GM12878 (cell line): ENCODE results near the gene ARMC6. TPM values are rescaled to one million over a fixed set of nuclear protein-coding genes. Genes with fewer than 3 reads are reported as not detected.

Source experiments
- ATAC-seq: fragments of 200-7000 bp; cut with Tn5 transposase; 3 replicates; pipeline ENCODE4 v1.9.1; 2020; ENCODE audit warnings: mild to moderate bottlenecking, moderate library complexity
- BruUV-seq: library from RNA; stranded (reverse); fragments of 400-500 nt; replicated peaks from 2 replicates; lab custom pipeline; 2021; lab: Mats Ljungman, UMichigan
- CTCF ChIA-PET: fragments of 300-600 bp; sonication (Branson Sonifier 250); formaldehyde crosslinking; extraction: SDS; loops from one replicate; lab custom pipeline; 2021; ENCODE audit warnings: inconsistent platforms; lab: Yijun Ruan, JAX
- POLR2A ChIA-PET: fragments of 350-600 bp; formaldehyde crosslinking; extraction: SDS; loops from one replicate; lab custom pipeline; 2021; ENCODE audit warnings: inconsistent platforms; lab: Charles Lee
- RAD21 ChIA-PET: fragments of 300-600 bp; sonication (Branson Sonifier 250); formaldehyde crosslinking; loops from one replicate; lab custom pipeline; 2023; ENCODE audit warnings: antibody characterized with exemption; ENCODE audit not compliant: unreplicated experiment; lab: Charles Lee
- SMC1A ChIA-PET: fragments of 300-600 bp; sonication (Branson Sonifier 250); formaldehyde crosslinking; loops from one replicate; lab custom pipeline; 2023; ENCODE audit not compliant: unreplicated experiment, uncharacterized antibody; lab: Charles Lee
- DNase-seq: peaks from one replicate; pipeline ENCODE4 v3.0.0-alpha.2; 2011; ENCODE audit warnings: low read depth, low spot score
- FAIRE-seq: peaks from 3 replicates; lab custom pipeline; 2011; peaks lifted over from hg19 to GRCh38; lab: Jason Lieb, UNC
- H2AFZ ChIP-seq: 2 replicates; pipeline ENCODE4 v1.6.0; 2011; ENCODE audit warnings: low read depth, low read length, control low read depth; ENCODE audit not compliant: control insufficient read depth
- H3K27ac ChIP-seq: 2 replicates; pipeline ENCODE4 v1.5.1; 2011; ENCODE audit warnings: control low read depth; ENCODE audit not compliant: control insufficient read depth, insufficient read depth
- H3K27me3 ChIP-seq, 2 experiments: replicated peaks in 1 of 2; 2 replicates each; pipeline versions ENCODE4 v1.6.0 to v1.6.1; 2011; ENCODE audit warnings: low read length in 1 of 2; ENCODE audit not compliant: control insufficient read depth in 2 of 2, insufficient read depth in 2 of 2
- H3K36me3 ChIP-seq, 2 experiments: 2 replicates each; pipeline ENCODE4 v1.5.1; 2011; ENCODE audit warnings: low read length in 1 of 2; ENCODE audit not compliant: control insufficient read depth in 2 of 2, insufficient read depth in 2 of 2
- H3K4me1 ChIP-seq: 2 replicates; pipeline ENCODE4 v1.6.1; 2011; ENCODE audit warnings: mild to moderate bottlenecking, low read length, moderate library complexity, mixed read lengths; ENCODE audit not compliant: control insufficient read depth, insufficient read depth
- H3K4me2 ChIP-seq: 2 replicates; pipeline ENCODE4 v1.6.0; 2011; ENCODE audit warnings: control low read depth; ENCODE audit not compliant: control insufficient read depth, insufficient read depth
- H3K4me3 ChIP-seq: fragments of 200-600 bp; sonication (generic); 2 replicates; pipeline ENCODE4 v1.5.1; 2016
- H3K79me2 ChIP-seq: 2 replicates; pipeline ENCODE4 v1.6.0; 2011; ENCODE audit warnings: low read length; ENCODE audit not compliant: control insufficient read depth, insufficient read depth
- H3K9ac ChIP-seq: 2 replicates; pipeline ENCODE4 v1.8.0; 2011; ENCODE audit warnings: low read length, control low read depth, mixed read lengths; ENCODE audit not compliant: control insufficient read depth, insufficient read depth
- H3K9me3 ChIP-seq: replicated peaks from 3 replicates; pipeline ENCODE4 v1.5.1; 2011; ENCODE audit warnings: mild to moderate bottlenecking, low read length; ENCODE audit not compliant: control insufficient read depth, insufficient read depth
- H4K20me1 ChIP-seq: 2 replicates; pipeline ENCODE4 v1.6.0; 2011; ENCODE audit not compliant: control insufficient read depth, insufficient read depth
- GATAD2B ChIP-seq: fragments of 450-650 bp; conservative IDR thresholded peaks from 2 replicates; pipeline ENCODE4 v1.6.1; 2017; ENCODE audit warnings: low read depth, mild to moderate bottlenecking, moderate library complexity
- RBBP5 ChIP-seq: fragments of 200-600 bp; sonication (generic); conservative IDR thresholded peaks from 2 replicates; pipeline ENCODE4 v1.6.1; 2016
- ZNF207 ChIP-seq: fragments of 450-650 bp; IDR thresholded peaks from 2 replicates; pipeline ENCODE4 v1.6.1; 2014; ENCODE audit warnings: antibody characterized with exemption, mild to moderate bottlenecking, borderline replicate concordance
- WGBS: methylation state at CpG from one replicate; pipeline ENCODE4 v1.1.6; 2016; ENCODE audit warnings: low lambda C conversion rate; ENCODE audit not compliant: insufficient replicate concordance, insufficient coverage; ENCODE audit errors: missing lambda C conversion rate; 5-methylcytosine and 5-hydroxymethylcytosine counted together
- in situ Hi-C: fragments of 300-500 bp; cut with MboI; formaldehyde crosslinking; loops from 9 replicates; pipeline ENCODE4 v1.14.3; 2018; ENCODE audit warnings: mixed read lengths
- intact Hi-C: fragments of 100-400 bp; cut with micrococcal nuclease; formaldehyde crosslinking; loops from one replicate; pipeline ENCODE4 v1.14.2; 2022; ENCODE audit not compliant: unreplicated experiment
- polyA plus RNA-seq, 11 experiments: library from polyadenylated mRNA; depleted of rRNA in 4 of 11; unstranded in 6 of 11; stranded (reverse) in 5 of 11; fragments of >200 nt; fragmentation: Nextera tagmentation in 4 of 11; fragmentation: Illumina TruSeq in 1 of 11; extraction: Ambion mirVana in 4 of 11; extraction: Trizol in 1 of 11; gene quantifications; 1 replicate in 1 of 11; 2 replicates in 10 of 11; pipeline versions ENCODE4 v1.2.1 to v1.2.3, GENCODE V29; 2011 to 2016; ENCODE audit warnings: inconsistent platforms in 2 of 11, missing spikeins in 2 of 11, low read depth in 1 of 11
- total RNA-seq, 4 experiments: library from RNA; depleted of rRNA in 3 of 4; stranded (reverse); fragments of >200 nt in 3 of 4; fragmentation: Illumina TruSeq in 1 of 4; extraction: Trizol in 1 of 4; gene quantifications; 2 replicates each; pipeline versions ENCODE4 v1.2.1 to v1.2.3, GENCODE V29; 2013 to 2021
- TF ChIP-seq, protein P1 (sequence below): fragments of 450-650 bp; IDR thresholded peaks from 2 replicates; pipeline ENCODE4 v1.6.1; 2018; ENCODE audit warnings: mild to moderate bottlenecking, low read depth, moderate library complexity; ENCODE audit not compliant: partially characterized antibody
- TF ChIP-seq, protein P2 (sequence below): IDR thresholded peaks from 2 replicates; pipeline ENCODE4 v1.6.1; 2011; ENCODE audit warnings: mild to moderate bottlenecking, low read depth, low read length, moderate library complexity; ENCODE audit not compliant: insufficient replicate concordance

Gene ARMC6
- total and polyA plus RNA-seq, 10 of the 15 experiments (the other 5 are each of a cell fraction or from before 2014, with no cell fraction given) = 1.1 to 64.4 (median 41.6) TPM

DNA sequence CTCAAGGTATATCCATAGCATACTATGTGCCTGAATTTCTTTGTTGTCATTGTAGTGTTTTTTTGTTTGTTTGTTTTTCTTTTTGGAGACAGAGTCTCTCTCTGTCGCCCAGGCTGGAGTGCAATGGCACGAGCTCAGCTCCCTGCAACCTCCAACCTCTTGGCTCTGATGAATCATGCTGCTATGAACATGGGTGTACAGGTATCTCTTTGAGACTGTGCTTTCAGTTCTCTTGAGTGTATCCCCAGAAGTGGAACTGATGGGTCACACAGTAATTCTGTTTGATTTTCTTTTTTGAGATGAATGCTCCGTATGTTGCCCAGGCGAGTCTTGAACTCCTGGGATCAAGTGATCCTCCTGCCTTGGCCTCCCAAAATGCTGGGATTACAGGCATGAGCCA, 16.7 kb downstream of the ARMC6 start:
- Histone ChIP-seq H4K20me1 (no peaks in the 10 kb centered on the region; the same call in 1 of the 2 replicates), H3K9ac (no peak overlapping the region), H3K4me1 (no peaks in the 10 kb centered on the region), H3K79me2 (no peaks in the 10 kb centered on the region), H3K4me2 (no peak overlapping the region), H3K27ac (no peak overlapping the region), H3K27me3 (no peaks in the 10 kb centered on the region), H3K4me3 (no peak overlapping the region), H3K36me3 (peaks cover 23 to 25% of the 10 kb centered on the region in 2 experiments), H2AFZ (no peak overlapping the region), H3K9me3 (no peaks in the 10 kb centered on the region)
- RAD21 ChIA-PET = no interaction called here
- no TSS peak for BruUV-seq
- in situ Hi-C loops = no loop called here
- SMC1A ChIA-PET = interaction anchor here (1.0 kb wide), 1 partner anchor 405 kb away, joined by 3 read pairs; no protein-coding TSS in a partner anchor
- CTCF ChIA-PET = interaction anchor here (1.0 to 1.6 kb wide), 3 partner anchors 91 to 263 kb away, joined by 3 to 9 read pairs (median 7); no protein-coding TSS in a partner anchor
- intact Hi-C loops = loop anchor here (5.0 kb wide), 1 partner anchor 62 kb away; no protein-coding TSS in a partner anchor
- DNase-seq (no peak), FAIRE-seq (no peak), ATAC-seq (no peak)
- POLR2A ChIA-PET = no interaction called here
- TF ChIP-seq GATAD2B (no peak), RBBP5 (no peak), ZNF207 (no peak)
- TF ChIP-seq, protein P1, sequence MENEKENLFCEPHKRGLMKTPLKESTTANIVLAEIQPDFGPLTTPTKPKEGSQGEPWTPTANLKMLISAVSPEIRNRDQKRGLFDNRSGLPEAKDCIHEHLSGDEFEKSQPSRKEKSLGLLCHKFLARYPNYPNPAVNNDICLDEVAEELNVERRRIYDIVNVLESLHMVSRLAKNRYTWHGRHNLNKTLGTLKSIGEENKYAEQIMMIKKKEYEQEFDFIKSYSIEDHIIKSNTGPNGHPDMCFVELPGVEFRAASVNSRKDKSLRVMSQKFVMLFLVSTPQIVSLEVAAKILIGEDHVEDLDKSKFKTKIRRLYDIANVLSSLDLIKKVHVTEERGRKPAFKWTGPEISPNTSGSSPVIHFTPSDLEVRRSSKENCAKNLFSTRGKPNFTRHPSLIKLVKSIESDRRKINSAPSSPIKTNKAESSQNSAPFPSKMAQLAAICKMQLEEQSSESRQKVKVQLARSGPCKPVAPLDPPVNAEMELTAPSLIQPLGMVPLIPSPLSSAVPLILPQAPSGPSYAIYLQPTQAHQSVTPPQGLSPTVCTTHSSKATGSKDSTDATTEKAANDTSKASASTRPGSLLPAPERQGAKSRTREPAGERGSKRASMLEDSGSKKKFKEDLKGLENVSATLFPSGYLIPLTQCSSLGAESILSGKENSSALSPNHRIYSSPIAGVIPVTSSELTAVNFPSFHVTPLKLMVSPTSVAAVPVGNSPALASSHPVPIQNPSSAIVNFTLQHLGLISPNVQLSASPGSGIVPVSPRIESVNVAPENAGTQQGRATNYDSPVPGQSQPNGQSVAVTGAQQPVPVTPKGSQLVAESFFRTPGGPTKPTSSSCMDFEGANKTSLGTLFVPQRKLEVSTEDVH = no peak
- TF ChIP-seq, protein P2, sequence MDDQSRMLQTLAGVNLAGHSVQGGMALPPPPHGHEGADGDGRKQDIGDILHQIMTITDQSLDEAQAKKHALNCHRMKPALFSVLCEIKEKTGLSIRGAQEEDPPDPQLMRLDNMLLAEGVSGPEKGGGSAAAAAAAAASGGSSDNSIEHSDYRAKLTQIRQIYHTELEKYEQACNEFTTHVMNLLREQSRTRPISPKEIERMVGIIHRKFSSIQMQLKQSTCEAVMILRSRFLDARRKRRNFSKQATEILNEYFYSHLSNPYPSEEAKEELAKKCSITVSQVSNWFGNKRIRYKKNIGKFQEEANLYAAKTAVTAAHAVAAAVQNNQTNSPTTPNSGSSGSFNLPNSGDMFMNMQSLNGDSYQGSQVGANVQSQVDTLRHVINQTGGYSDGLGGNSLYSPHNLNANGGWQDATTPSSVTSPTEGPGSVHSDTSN = no peak
- 96% methylated on average over 4 of the region's 4 CpGs for WGBS
